SK-N-SH (cell line): ENCODE data around the gene HTT. TPM values are rescaled to one million over a fixed set of nuclear protein-coding genes. Genes with fewer than 3 reads are reported as not detected.

ENCODE experiments used
- CTCF ChIA-PET: fragments of 300-600, 350-600 bp; formaldehyde crosslinking; extraction: SDS; loops from one replicate; lab custom pipeline; 2021; lab: Yijun Ruan, JAX
- POLR2A ChIA-PET: fragments of 350-600 bp; sonication (Branson Sonifier 250); formaldehyde crosslinking; extraction: SDS; loops from one replicate; lab custom pipeline; 2020; ENCODE audit warnings: antibody characterized with exemption, inconsistent platforms; lab: Yijun Ruan, JAX
- DNase-seq: peaks from one replicate; pipeline ENCODE4 v3.0.0; 2012
- H2AFZ ChIP-seq: fragments of 200-600 bp; sonication (generic); 2 replicates; pipeline ENCODE4 v1.8.1; 2016; ENCODE audit warnings: antibody characterized with exemption, mild to moderate bottlenecking, low read depth
- H3F3A ChIP-seq: fragments of 200-600 bp; sonication (generic); replicated peaks from 2 replicates; pipeline ENCODE3; 2016; ENCODE audit warnings: antibody characterized with exemption, mild to moderate bottlenecking; ENCODE audit not compliant: insufficient read depth
- H3K27ac ChIP-seq, 2 experiments: fragments of 200-500 bp in 1 of 2; fragments of 200-600 bp in 1 of 2; sonication (Bioruptor generic) in 1 of 2; sonication (generic), shearing (Covaris generic) in 1 of 2; 2 replicates each; pipeline versions ENCODE4 v1.5.1 to v1.6.1; 2014 to 2016; ENCODE audit warnings: low read depth in 2 of 2, inconsistent platforms in 1 of 2, low read length in 1 of 2, mild to moderate bottlenecking in 1 of 2, mixed read lengths in 1 of 2
- H3K27me3 ChIP-seq: fragments of 200-600 bp; sonication (generic), shearing (Covaris generic); 2 replicates; pipeline ENCODE4 v1.6.1; 2016; ENCODE audit warnings: mixed run types; ENCODE audit not compliant: insufficient read depth
- H3K36me3 ChIP-seq, 2 experiments: fragments of 200-500 bp in 1 of 2; fragments of 200-600 bp in 1 of 2; sonication (Bioruptor generic) in 1 of 2; sonication (generic) in 1 of 2; replicated peaks in 1 of 2; 2 replicates each; pipeline versions ENCODE3 to v1.5.1; 2014 to 2016; ENCODE audit warnings: low read length in 1 of 2, mild to moderate bottlenecking in 1 of 2; ENCODE audit not compliant: insufficient read depth in 2 of 2, control insufficient read depth in 1 of 2
- H3K4me1 ChIP-seq, 2 experiments: fragments of 200-500 bp in 1 of 2; fragments of 200-600 bp in 1 of 2; sonication (Bioruptor generic) in 1 of 2; sonication (generic), shearing (Covaris generic) in 1 of 2; 2 replicates each; pipeline versions ENCODE4 v1.5.1 to v1.6.1; 2014 to 2016; ENCODE audit warnings: low read depth in 1 of 2, low read length in 1 of 2, mixed run types in 1 of 2; ENCODE audit not compliant: insufficient read depth in 2 of 2, control insufficient read depth in 1 of 2
- H3K4me2 ChIP-seq: fragments of 200-600 bp; sonication (generic), shearing (Covaris generic); 2 replicates; pipeline ENCODE4 v1.6.1; 2017; ENCODE audit warnings: mixed run types
- H3K4me3 ChIP-seq, 2 experiments: fragments of 200-500 bp in 1 of 2; fragments of 200-600 bp in 1 of 2; sonication (Bioruptor generic) in 1 of 2; sonication (generic), shearing (Covaris generic) in 1 of 2; 2 replicates each; pipeline versions ENCODE4 v1.5.1 to v1.8.1; 2014 to 2016; ENCODE audit warnings: low read depth in 2 of 2, inconsistent platforms in 1 of 2, low read length in 1 of 2, mild to moderate bottlenecking in 1 of 2, mixed read lengths in 1 of 2, moderate library complexity in 1 of 2
- H3K79me2 ChIP-seq: fragments of 200-600 bp; sonication (generic); 2 replicates; pipeline ENCODE4 v1.8.1; 2017; ENCODE audit warnings: mild to moderate bottlenecking; ENCODE audit not compliant: insufficient read depth
- H3K9ac ChIP-seq: fragments of 200-600 bp; sonication (generic); 2 replicates; pipeline ENCODE4 v1.6.1; 2017; ENCODE audit warnings: mixed run types
- H3K9me2 ChIP-seq: fragments of 200-600 bp; sonication (generic); 2 replicates; pipeline ENCODE4 v1.6.1; 2017; ENCODE audit warnings: mixed run types
- H3K9me3 ChIP-seq: fragments of 200-600 bp; sonication (generic); 2 replicates; pipeline ENCODE4 v1.6.1; 2017; ENCODE audit warnings: mixed run types, mild to moderate bottlenecking, moderate library complexity
- H4K20me1 ChIP-seq: fragments of 200-600 bp; sonication (generic); 2 replicates; pipeline ENCODE4 v1.6.1; 2017; ENCODE audit warnings: mild to moderate bottlenecking, mixed run types; ENCODE audit not compliant: insufficient read depth
- CHD2 ChIP-seq: fragments of 150-350 bp; IDR thresholded peaks from 2 replicates; pipeline ENCODE4 v1.6.1; 2018; ENCODE audit warnings: low read length; ENCODE audit not compliant: partially characterized antibody
- ELF1 ChIP-seq: IDR thresholded peaks from 2 replicates; pipeline ENCODE4 v1.4.0; 2012
- EP300 ChIP-seq, 2 experiments: IDR thresholded peaks; 2 replicates each; pipeline versions ENCODE4 v1.4.0 to v1.6.1; 2012; ENCODE audit warnings: borderline replicate concordance in 1 of 2, low read depth in 1 of 2, low read length in 1 of 2
- EZH2phosphoT487 ChIP-seq: fragments of 200-600 bp; sonication (generic); IDR thresholded peaks from 2 replicates; pipeline ENCODE4 v1.6.1; 2017; ENCODE audit warnings: low read depth, mixed run types, mild to moderate bottlenecking, antibody characterized with exemption, moderate library complexity, borderline replicate concordance
- FOSL2 ChIP-seq: IDR thresholded peaks from 2 replicates; pipeline ENCODE4 v1.4.0; 2012; ENCODE audit warnings: low read depth, mild to moderate bottlenecking, moderate library complexity, borderline replicate concordance
- FOXJ3 ChIP-seq: sonication (generic); formaldehyde crosslinking; IDR thresholded peaks from 2 replicates; pipeline ENCODE4 v1.5.1; 2020; ENCODE audit warnings: mild to moderate bottlenecking, missing genetic modification reagents
- FOXM1 ChIP-seq: IDR thresholded peaks from 2 replicates; pipeline ENCODE4 v1.4.0; 2012; ENCODE audit warnings: low read depth, mild to moderate bottlenecking
- GABPA ChIP-seq: IDR thresholded peaks from 2 replicates; pipeline ENCODE4 v1.4.0; 2012; ENCODE audit warnings: low read depth, mild to moderate bottlenecking
- GATA2 ChIP-seq: sonication (generic); formaldehyde crosslinking; IDR thresholded peaks from 2 replicates; pipeline ENCODE4 v1.5.0; 2020; ENCODE audit warnings: mild to moderate bottlenecking, missing genetic modification reagents
- MEF2A ChIP-seq: IDR thresholded peaks from 2 replicates; pipeline ENCODE4 v1.4.0; 2012; ENCODE audit warnings: low read depth, borderline replicate concordance
- RAD21 ChIP-seq: IDR thresholded peaks from 2 replicates; pipeline ENCODE4 v1.6.1; 2012; ENCODE audit warnings: mild to moderate bottlenecking, low read length
- RCOR1 ChIP-seq: fragments of 150-350 bp; IDR thresholded peaks from 2 replicates; pipeline ENCODE4 v1.6.1; 2017; ENCODE audit warnings: antibody characterized with exemption, low read length
- RFX5 ChIP-seq: IDR thresholded peaks from 2 replicates; pipeline ENCODE4 v1.6.1; 2012; ENCODE audit warnings: mild to moderate bottlenecking, improper control_type of control experiment, low read length
- RXRA ChIP-seq: IDR thresholded peaks from 2 replicates; pipeline ENCODE4 v1.4.0; 2012; ENCODE audit warnings: low read depth, mild to moderate bottlenecking, borderline replicate concordance
- TCF12 ChIP-seq: IDR thresholded peaks from 2 replicates; pipeline ENCODE4 v1.4.0; 2012
- TEAD4 ChIP-seq: IDR thresholded peaks from 2 replicates; pipeline ENCODE4 v1.4.0; 2012; ENCODE audit warnings: mild to moderate bottlenecking, borderline replicate concordance; ENCODE audit not compliant: insufficient read depth
- YY1 ChIP-seq: IDR thresholded peaks from 2 replicates; pipeline ENCODE4 v1.4.0; 2012; ENCODE audit warnings: low read depth, mild to moderate bottlenecking
- WGBS: methylation state at CpG from one replicate; pipeline ENCODE4 v1.1.6; 2017; ENCODE audit warnings: low lambda C conversion rate; 5-methylcytosine and 5-hydroxymethylcytosine counted together
- polyA plus RNA-seq, 3 experiments: library from polyadenylated mRNA; depleted of rRNA; stranded (reverse); fragments of >200 nt; gene quantifications; 2 replicates each; pipeline ENCODE4 v1.2.3, GENCODE V29; 2012
- TF ChIP-seq, protein P1 (sequence below): IDR thresholded peaks from 2 replicates; pipeline ENCODE4 v1.4.0; 2012; ENCODE audit warnings: low read depth, borderline replicate concordance
- TF ChIP-seq, protein P2 (sequence below): IDR thresholded peaks from 2 replicates; pipeline ENCODE4 v1.4.0; 2012; ENCODE audit warnings: low read depth
- TF ChIP-seq, protein P3 (sequence below): fragments of 150-350 bp; IDR thresholded peaks from 2 replicates; pipeline ENCODE4 v1.6.1; 2016; ENCODE audit warnings: mild to moderate bottlenecking, low read depth, low read length
- TF ChIP-seq, protein P4 (sequence below): IDR thresholded peaks from 2 replicates; pipeline ENCODE4 v1.6.1; 2012; ENCODE audit warnings: mild to moderate bottlenecking, low read depth, low read length, moderate library complexity
- TF ChIP-seq, protein P5 (sequence below): IDR thresholded peaks from 2 replicates; pipeline ENCODE4; 2012

The HTT gene
- polyA plus RNA-seq, 1 of the 3 experiments (the other 2 are of a cell fraction): 11.3 TPM

DNA sequence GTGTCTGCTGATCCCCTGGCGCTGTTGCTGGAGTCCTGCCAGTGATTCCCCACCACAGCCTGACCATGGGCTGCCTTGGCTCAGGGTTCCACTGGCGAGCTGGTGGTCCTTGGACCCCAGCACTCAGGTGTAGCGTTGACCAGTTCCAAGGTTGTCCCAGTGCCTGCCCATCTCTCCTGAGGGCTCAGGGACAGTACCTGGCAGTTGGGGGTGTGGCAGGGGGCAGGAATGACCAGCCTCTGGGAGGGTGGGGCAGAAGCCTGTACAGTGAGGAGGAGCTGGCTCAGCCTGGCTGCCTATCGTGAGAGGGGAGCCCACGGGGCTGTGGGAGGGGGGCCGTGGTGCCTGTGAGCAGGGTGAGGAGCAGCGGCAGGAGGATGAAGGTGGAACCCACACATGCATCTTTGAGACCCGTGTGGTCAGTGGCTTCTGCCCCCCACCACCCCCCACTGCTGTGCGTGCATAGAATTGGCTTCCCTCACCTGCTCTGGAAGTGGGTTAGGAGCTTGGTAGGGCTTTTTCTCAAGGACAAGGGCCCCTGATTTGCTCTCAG, 161.9 kb downstream of the HTT start:
- POLR2A ChIA-PET: no interaction called here
- CTCF ChIA-PET: interaction anchor here (0.6 to 0.7 kb wide), 2 partner anchors 62 to 165 kb away, joined by 3 read pairs; no protein-coding TSS in a partner anchor
- peaks cover 5 to 74% of the 10 kb centered on the region in 2 experiments for H3K36me3 ChIP-seq

DNA sequence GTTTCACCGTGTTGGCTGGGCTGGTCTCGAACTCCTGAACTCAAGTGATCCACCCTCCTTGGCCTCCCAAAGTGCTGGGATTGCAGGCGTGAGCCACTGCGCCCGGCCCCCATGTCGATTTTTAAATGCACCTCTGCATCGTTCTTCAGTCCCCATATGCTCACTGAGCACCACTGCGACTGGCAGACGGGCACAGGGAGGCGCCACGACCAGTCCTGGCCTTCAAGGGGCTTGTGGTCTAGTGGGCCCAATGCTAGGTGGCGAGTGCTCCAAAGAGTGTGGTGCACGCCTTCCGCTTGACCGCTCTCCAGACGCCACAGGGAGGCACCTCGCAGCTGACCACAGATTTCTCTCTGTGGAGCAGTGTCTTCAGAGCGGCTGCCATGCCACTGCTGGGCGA, 162.8 kb downstream of the HTT start:
- peaks cover 0 to 39% of the 10 kb centered on the region in 2 experiments; a peak in 1 of 4 replicates for H3K4me1 ChIP-seq
- CTCF ChIA-PET: interaction anchor here (0.6 kb wide), 1 partner anchor 62 kb away, joined by 3 read pairs; no protein-coding TSS in a partner anchor
- no peak overlapping the region for H2AFZ ChIP-seq
- H3K4me3 ChIP-seq: no peak overlapping the region
- no peaks in the 10 kb centered on the region for H3K9me2 ChIP-seq
- no peak overlapping the region for H3K27ac ChIP-seq
- peaks cover 5 to 68% of the 10 kb centered on the region in 2 experiments for H3K36me3 ChIP-seq
- H3K9me3 ChIP-seq: no peaks in the 10 kb centered on the region
- POLR2A ChIA-PET: no interaction called here
- H3F3A ChIP-seq: no peaks in the 10 kb centered on the region
- no peaks in the 10 kb centered on the region for H3K79me2 ChIP-seq
- DNase-seq: no peak
- H3K9ac ChIP-seq: no peak overlapping the region
- no peaks in the 10 kb centered on the region for H4K20me1 ChIP-seq
- H3K4me2 ChIP-seq: no peak overlapping the region
- no peaks in the 10 kb centered on the region for H3K27me3 ChIP-seq
- 98% methylated on average over 14 of the region's 19 CpGs for WGBS
- TF ChIP-seq MEF2A: no peak
- TF ChIP-seq YY1: no peak
- TF ChIP-seq FOXJ3: no peak
- TF ChIP-seq, protein P1, sequence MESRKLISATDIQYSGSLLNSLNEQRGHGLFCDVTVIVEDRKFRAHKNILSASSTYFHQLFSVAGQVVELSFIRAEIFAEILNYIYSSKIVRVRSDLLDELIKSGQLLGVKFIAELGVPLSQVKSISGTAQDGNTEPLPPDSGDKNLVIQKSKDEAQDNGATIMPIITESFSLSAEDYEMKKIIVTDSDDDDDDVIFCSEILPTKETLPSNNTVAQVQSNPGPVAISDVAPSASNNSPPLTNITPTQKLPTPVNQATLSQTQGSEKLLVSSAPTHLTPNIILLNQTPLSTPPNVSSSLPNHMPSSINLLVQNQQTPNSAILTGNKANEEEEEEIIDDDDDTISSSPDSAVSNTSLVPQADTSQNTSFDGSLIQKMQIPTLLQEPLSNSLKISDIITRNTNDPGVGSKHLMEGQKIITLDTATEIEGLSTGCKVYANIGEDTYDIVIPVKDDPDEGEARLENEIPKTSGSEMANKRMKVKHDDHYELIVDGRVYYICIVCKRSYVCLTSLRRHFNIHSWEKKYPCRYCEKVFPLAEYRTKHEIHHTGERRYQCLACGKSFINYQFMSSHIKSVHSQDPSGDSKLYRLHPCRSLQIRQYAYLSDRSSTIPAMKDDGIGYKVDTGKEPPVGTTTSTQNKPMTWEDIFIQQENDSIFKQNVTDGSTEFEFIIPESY: no peak
- TF ChIP-seq ELF1: no peak
- TF ChIP-seq, protein P2, sequence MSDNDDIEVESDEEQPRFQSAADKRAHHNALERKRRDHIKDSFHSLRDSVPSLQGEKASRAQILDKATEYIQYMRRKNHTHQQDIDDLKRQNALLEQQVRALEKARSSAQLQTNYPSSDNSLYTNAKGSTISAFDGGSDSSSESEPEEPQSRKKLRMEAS: no peak
- TF ChIP-seq RCOR1: no peak
- TF ChIP-seq TEAD4: no peak
- TF ChIP-seq, protein P3, sequence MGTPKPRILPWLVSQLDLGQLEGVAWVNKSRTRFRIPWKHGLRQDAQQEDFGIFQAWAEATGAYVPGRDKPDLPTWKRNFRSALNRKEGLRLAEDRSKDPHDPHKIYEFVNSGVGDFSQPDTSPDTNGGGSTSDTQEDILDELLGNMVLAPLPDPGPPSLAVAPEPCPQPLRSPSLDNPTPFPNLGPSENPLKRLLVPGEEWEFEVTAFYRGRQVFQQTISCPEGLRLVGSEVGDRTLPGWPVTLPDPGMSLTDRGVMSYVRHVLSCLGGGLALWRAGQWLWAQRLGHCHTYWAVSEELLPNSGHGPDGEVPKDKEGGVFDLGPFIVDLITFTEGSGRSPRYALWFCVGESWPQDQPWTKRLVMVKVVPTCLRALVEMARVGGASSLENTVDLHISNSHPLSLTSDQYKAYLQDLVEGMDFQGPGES: no peak
- TF ChIP-seq, protein P4, sequence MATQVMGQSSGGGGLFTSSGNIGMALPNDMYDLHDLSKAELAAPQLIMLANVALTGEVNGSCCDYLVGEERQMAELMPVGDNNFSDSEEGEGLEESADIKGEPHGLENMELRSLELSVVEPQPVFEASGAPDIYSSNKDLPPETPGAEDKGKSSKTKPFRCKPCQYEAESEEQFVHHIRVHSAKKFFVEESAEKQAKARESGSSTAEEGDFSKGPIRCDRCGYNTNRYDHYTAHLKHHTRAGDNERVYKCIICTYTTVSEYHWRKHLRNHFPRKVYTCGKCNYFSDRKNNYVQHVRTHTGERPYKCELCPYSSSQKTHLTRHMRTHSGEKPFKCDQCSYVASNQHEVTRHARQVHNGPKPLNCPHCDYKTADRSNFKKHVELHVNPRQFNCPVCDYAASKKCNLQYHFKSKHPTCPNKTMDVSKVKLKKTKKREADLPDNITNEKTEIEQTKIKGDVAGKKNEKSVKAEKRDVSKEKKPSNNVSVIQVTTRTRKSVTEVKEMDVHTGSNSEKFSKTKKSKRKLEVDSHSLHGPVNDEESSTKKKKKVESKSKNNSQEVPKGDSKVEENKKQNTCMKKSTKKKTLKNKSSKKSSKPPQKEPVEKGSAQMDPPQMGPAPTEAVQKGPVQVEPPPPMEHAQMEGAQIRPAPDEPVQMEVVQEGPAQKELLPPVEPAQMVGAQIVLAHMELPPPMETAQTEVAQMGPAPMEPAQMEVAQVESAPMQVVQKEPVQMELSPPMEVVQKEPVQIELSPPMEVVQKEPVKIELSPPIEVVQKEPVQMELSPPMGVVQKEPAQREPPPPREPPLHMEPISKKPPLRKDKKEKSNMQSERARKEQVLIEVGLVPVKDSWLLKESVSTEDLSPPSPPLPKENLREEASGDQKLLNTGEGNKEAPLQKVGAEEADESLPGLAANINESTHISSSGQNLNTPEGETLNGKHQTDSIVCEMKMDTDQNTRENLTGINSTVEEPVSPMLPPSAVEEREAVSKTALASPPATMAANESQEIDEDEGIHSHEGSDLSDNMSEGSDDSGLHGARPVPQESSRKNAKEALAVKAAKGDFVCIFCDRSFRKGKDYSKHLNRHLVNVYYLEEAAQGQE: no peak
- no peak for TF ChIP-seq TCF12
- TF ChIP-seq GATA2 (CRISPR knock-in tag): no peak
- no peak for TF ChIP-seq FOXM1
- TF ChIP-seq RFX5: no peak
- TF ChIP-seq RXRA: no peak
- no peak for TF ChIP-seq FOSL2

More for the DNA sequence above, 161.9 kb downstream of the HTT start:
- no peak overlapping the region for H3K4me2 ChIP-seq
- H3F3A ChIP-seq: no peaks in the 10 kb centered on the region
- 94% methylated on average over 6 of the region's 9 CpGs for WGBS
- no peak for TF ChIP-seq RFX5
- TF ChIP-seq EP300 (IDR thresholded peaks at IDR 0.05; ENCODE audit: borderline replicate concordance in 1 of 2, low read depth in 1 of 2, low read length in 1 of 2): no peak
- TF ChIP-seq CHD2: no peak
- TF ChIP-seq, protein P5, sequence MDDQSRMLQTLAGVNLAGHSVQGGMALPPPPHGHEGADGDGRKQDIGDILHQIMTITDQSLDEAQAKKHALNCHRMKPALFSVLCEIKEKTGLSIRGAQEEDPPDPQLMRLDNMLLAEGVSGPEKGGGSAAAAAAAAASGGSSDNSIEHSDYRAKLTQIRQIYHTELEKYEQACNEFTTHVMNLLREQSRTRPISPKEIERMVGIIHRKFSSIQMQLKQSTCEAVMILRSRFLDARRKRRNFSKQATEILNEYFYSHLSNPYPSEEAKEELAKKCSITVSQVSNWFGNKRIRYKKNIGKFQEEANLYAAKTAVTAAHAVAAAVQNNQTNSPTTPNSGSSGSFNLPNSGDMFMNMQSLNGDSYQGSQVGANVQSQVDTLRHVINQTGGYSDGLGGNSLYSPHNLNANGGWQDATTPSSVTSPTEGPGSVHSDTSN: no peak
- no peak for TF ChIP-seq RAD21
- no peak for TF ChIP-seq GABPA
- TF ChIP-seq RCOR1: no peak
- TF ChIP-seq EZH2phosphoT487: no peak
- H3K79me2 ChIP-seq: no peaks in the 10 kb centered on the region
- no peak overlapping the region for H3K4me3 ChIP-seq
- H3K27me3 ChIP-seq: no peaks in the 10 kb centered on the region
- H3K9me2 ChIP-seq: no peaks in the 10 kb centered on the region
- H3K27ac ChIP-seq: no peak overlapping the region; a peak in 1 of 4 replicates
- peaks cover 0 to 41% of the 10 kb centered on the region in 2 experiments; a peak in 2 of 4 replicates for H3K4me1 ChIP-seq
- H2AFZ ChIP-seq: no peak overlapping the region
- DNase-seq: no peak
- H3K9ac ChIP-seq: no peak overlapping the region
- H3K9me3 ChIP-seq: no peaks in the 10 kb centered on the region
- no peaks in the 10 kb centered on the region for H4K20me1 ChIP-seq
